Erythroblast (primary cell): Measurements from ENCODE around the gene SNX3.

Experiments
- GATA1 ChIP-seq: IDR thresholded peaks from 2 replicates; pipeline ENCODE4 v1.6.1; 2011; ENCODE audit warnings: low read depth, mild to moderate bottlenecking, control low read depth, low read length, moderate library complexity
- POLR2A ChIP-seq: IDR thresholded peaks from 2 replicates; pipeline ENCODE4 v1.6.1; 2011; ENCODE audit warnings: mild to moderate bottlenecking, low read length

GRCh38 chr6:108275976-108276375, 15.1 kb upstream of the SNX3 start:
- TF ChIP-seq POLR2A (no peak), GATA1 (no peak)
